H9 (cell line): ENCODE data around the gene GPATCH3. TPM values are rescaled to one million over a fixed set of nuclear protein-coding genes. Genes with fewer than 3 reads are reported as not detected.
"Not testable (repeated sequence)": the region's sequence is repeated elsewhere in the genome, so short reads cannot be mapped to it uniquely, and the experiment has no call there.

Experiments used
- DNase-seq: peaks from one replicate; pipeline ENCODE4 v3.0.0-alpha.2; 2017
- H2AFZ ChIP-seq: one replicate; pipeline ENCODE4 v1.6.1; 2013; ENCODE audit warnings: mild to moderate bottlenecking, low read length, control low read depth, moderate library complexity
- H2AK5ac ChIP-seq: 2 replicates; pipeline ENCODE4 v1.6.1; 2013; ENCODE audit warnings: low read length, control low read depth, mixed read lengths; ENCODE audit not compliant: insufficient read length
- H2BK120ac ChIP-seq: one replicate; pipeline ENCODE4 v1.6.1; 2013; ENCODE audit warnings: low read depth, mild to moderate bottlenecking, low read length, control low read depth, inconsistent platforms; ENCODE audit not compliant: poor library complexity, severe bottlenecking
- H2BK12ac ChIP-seq: 2 replicates; pipeline ENCODE4 v1.6.1; 2013; ENCODE audit warnings: low read length, control low read depth, mixed read lengths, low read depth; ENCODE audit not compliant: insufficient read length
- H2BK15ac ChIP-seq: 2 replicates; pipeline ENCODE4 v1.6.1; 2013; ENCODE audit warnings: low read depth, low read length, control low read depth
- H2BK20ac ChIP-seq: one replicate; pipeline ENCODE4 v1.6.1; 2013; ENCODE audit warnings: low read depth, mild to moderate bottlenecking, low read length, control low read depth, inconsistent platforms; ENCODE audit not compliant: poor library complexity, severe bottlenecking
- H2BK5ac ChIP-seq: 2 replicates; pipeline ENCODE4 v1.6.1; 2013; ENCODE audit warnings: low read length, control low read depth, mixed read lengths; ENCODE audit not compliant: insufficient read length
- H3K14ac ChIP-seq: 2 replicates; pipeline ENCODE4 v1.6.1; 2013; ENCODE audit warnings: low read length, control low read depth; ENCODE audit not compliant: insufficient read depth
- H3K18ac ChIP-seq: 2 replicates; pipeline ENCODE4 v1.6.1; 2013; ENCODE audit warnings: low read depth, mild to moderate bottlenecking, mixed read lengths, low read length, control low read depth; ENCODE audit not compliant: insufficient read length
- H3K23ac ChIP-seq: 2 replicates; pipeline ENCODE4 v1.6.1; 2013; ENCODE audit warnings: low read length, control low read depth, mixed read lengths, low read depth; ENCODE audit not compliant: insufficient read length
- H3K23me2 ChIP-seq: 2 replicates; pipeline ENCODE4 v1.6.1; 2013; ENCODE audit warnings: low read depth, mild to moderate bottlenecking, mixed read lengths, low read length, control low read depth; ENCODE audit not compliant: insufficient read length, poor library complexity, severe bottlenecking
- H3K27ac ChIP-seq: 2 replicates; pipeline ENCODE4 v1.5.1; 2013; ENCODE audit warnings: low read length, control low read depth, mixed read lengths, low read depth; ENCODE audit not compliant: insufficient read length
- H3K27me3 ChIP-seq: 2 replicates; pipeline ENCODE4 v1.6.1; 2013; ENCODE audit warnings: low read length, control low read depth, inconsistent platforms; ENCODE audit not compliant: insufficient read depth
- H3K4ac ChIP-seq: 2 replicates; pipeline ENCODE4 v1.6.1; 2013; ENCODE audit warnings: low read depth, mild to moderate bottlenecking, control low read depth, inconsistent platforms, low read length, moderate library complexity
- H3K4me1 ChIP-seq: 2 replicates; pipeline ENCODE4 v1.6.1; 2013; ENCODE audit warnings: low read length, control low read depth, inconsistent platforms; ENCODE audit not compliant: insufficient read depth
- H3K4me2 ChIP-seq: 2 replicates; pipeline ENCODE4 v1.6.1; 2013; ENCODE audit warnings: low read length, control low read depth, mixed read lengths; ENCODE audit not compliant: insufficient read length, insufficient read depth
- H3K56ac ChIP-seq: 2 replicates; pipeline ENCODE4 v1.6.1; 2013; ENCODE audit warnings: low read depth, mild to moderate bottlenecking, mixed read lengths, low read length, control low read depth; ENCODE audit not compliant: insufficient read length
- H3K79me1 ChIP-seq: 2 replicates; pipeline ENCODE4 v1.6.1; 2013; ENCODE audit warnings: low read depth, mild to moderate bottlenecking, moderate library complexity, low read length, control low read depth, inconsistent platforms; ENCODE audit not compliant: insufficient read depth, poor library complexity, severe bottlenecking
- H3K79me2 ChIP-seq: 2 replicates; pipeline ENCODE4 v1.6.1; 2013; ENCODE audit warnings: low read length, control low read depth, inconsistent platforms; ENCODE audit not compliant: insufficient read depth
- H3K9ac ChIP-seq: 2 replicates; pipeline ENCODE4 v1.6.1; 2013; ENCODE audit warnings: low read length, control low read depth, mixed read lengths; ENCODE audit not compliant: insufficient read length; ENCODE audit errors: extremely low read depth
- H3K9me3 ChIP-seq: one replicate; pipeline ENCODE4 v1.6.1; 2013; ENCODE audit warnings: low read depth, low read length, inconsistent platforms; ENCODE audit not compliant: control insufficient read depth
- H3T11ph ChIP-seq: one replicate; pipeline ENCODE4 v1.6.1; 2013; ENCODE audit warnings: mild to moderate bottlenecking, low read length, control low read depth, inconsistent platforms
- H4K20me1 ChIP-seq: one replicate; pipeline ENCODE4 v1.6.1; 2013; ENCODE audit not compliant: control insufficient read depth, insufficient read length, insufficient read depth
- H4K5ac ChIP-seq: 2 replicates; pipeline ENCODE4 v1.6.1; 2013; ENCODE audit warnings: low read depth, mild to moderate bottlenecking, mixed read lengths, low read length, control low read depth; ENCODE audit not compliant: insufficient read length
- H4K8ac ChIP-seq: replicated peaks from 2 replicates; pipeline ENCODE4 v1.6.1; 2013; ENCODE audit warnings: low read length, control low read depth, mixed read lengths, low read depth; ENCODE audit not compliant: insufficient read length
- H4K91ac ChIP-seq: 2 replicates; pipeline ENCODE4 v1.6.1; 2013; ENCODE audit warnings: low read depth, mild to moderate bottlenecking, moderate library complexity, mixed read lengths, low read length, control low read depth; ENCODE audit not compliant: insufficient read length
- H3K27ac Mint-ChIP-seq, 3 experiments: 2 replicates in 2 of 3; 3 replicates in 1 of 3; pipeline ENCODE4 v1.8.0; 2020 to 2021; ENCODE audit warnings: mixed read lengths in 3 of 3, mild to moderate bottlenecking in 1 of 3, moderate library complexity in 1 of 3
- H3K27me3 Mint-ChIP-seq: 2 replicates; pipeline ENCODE4 v1.8.0; 2021; ENCODE audit warnings: low read depth, mild to moderate bottlenecking, moderate library complexity, mixed read lengths
- H3K36me3 Mint-ChIP-seq, 3 experiments: 2 replicates in 2 of 3; 3 replicates in 1 of 3; pipeline ENCODE4 v1.8.0; 2020 to 2021; ENCODE audit warnings: low read depth in 3 of 3, mixed read lengths in 3 of 3; ENCODE audit not compliant: insufficient read depth in 1 of 3
- H3K4me1 Mint-ChIP-seq, 2 experiments: 2 replicates each; pipeline ENCODE4 v1.8.0; 2020; ENCODE audit warnings: mixed read lengths in 2 of 2
- H3K4me3 Mint-ChIP-seq, 2 experiments: 2 replicates in 1 of 2; 3 replicates in 1 of 2; pipeline ENCODE4 v1.8.0; 2020 to 2021; ENCODE audit warnings: mild to moderate bottlenecking in 2 of 2, mixed read lengths in 2 of 2, moderate library complexity in 1 of 2
- H3K9me3 Mint-ChIP-seq, 2 experiments: 2 replicates in 1 of 2; 3 replicates in 1 of 2; pipeline ENCODE4 v1.8.0; 2020; ENCODE audit warnings: mild to moderate bottlenecking in 2 of 2, mixed read lengths in 2 of 2, moderate library complexity in 1 of 2
- CTCF ChIP-seq: fragments of 200-600 bp; sonication (generic); conservative IDR thresholded peaks from 3 replicates; pipeline ENCODE4 v1.8.0; 2021; ENCODE audit warnings: antibody characterized with exemption, mild to moderate bottlenecking
- WGBS: extraction: QIAGEN DNeasy Blood & Tissue Kit; methylation state at CpG from one replicate; pipeline ENCODE4 v1.1.7; 2013; ENCODE audit warnings: missing lambda C conversion rate, low lambda C conversion rate, mixed read lengths; ENCODE audit not compliant: insufficient read length; ENCODE audit errors: extremely low coverage; 5-methylcytosine and 5-hydroxymethylcytosine counted together
- total RNA-seq: library from RNA; stranded (reverse); gene quantifications from 2 replicates; pipeline ENCODE4 v1.2.1, GENCODE V29; 2021

Gene GPATCH3
- total RNA-seq, 1 experiment from 2014 or later: 19.4 TPM

- Histone ChIP-seq H3K23ac (no peak overlapping the region), H2AFZ (no peak overlapping the region), H2AK5ac (no peak overlapping the region), H3K23me2 (no peaks in the 10 kb centered on the region), H4K91ac (no peak overlapping the region), H3K79me1 (no peaks in the 10 kb centered on the region), H3K9ac (no peak overlapping the region), H2BK120ac (no peak overlapping the region), H4K8ac (no peak overlapping the region), H4K5ac (no peak overlapping the region), H3K18ac (no peak overlapping the region), H3K79me2 (no peaks in the 10 kb centered on the region), H3K9me3 (no peaks in the 10 kb centered on the region), H2BK20ac (no peak overlapping the region), H3K4me1 (no peaks in the 10 kb centered on the region; the same call in 1 of the 2 replicates), H3K27ac (no peak overlapping the region), H2BK5ac (no peak overlapping the region), H4K20me1 (no peaks in the 10 kb centered on the region), H2BK12ac (no peak overlapping the region), H3K27me3 (no peaks in the 10 kb centered on the region), H3K4me2 (no peak overlapping the region), H3K4ac (no peak overlapping the region), H3K56ac (no peak overlapping the region), H2BK15ac (no peak overlapping the region), H3T11ph (no peak overlapping the region), H3K14ac (no peak overlapping the region)
- H3K27me3 Mint-ChIP-seq: no peaks in the 10 kb centered on the region
- TF ChIP-seq CTCF: no peak
- peaks cover 0 to 14% (median 10%) of the 10 kb centered on the region in 3 experiments; a peak in 6 of 7 replicates for H3K36me3 Mint-ChIP-seq
- no peak overlapping the region for H3K4me3 Mint-ChIP-seq
- no peaks in the 10 kb centered on the region for H3K9me3 Mint-ChIP-seq
- peak overlapping the region in 2 of 3 experiments; percentile 13 to 26; a peak in 2 of 7 replicates for H3K27ac Mint-ChIP-seq
- no peak for DNase-seq
- peaks cover 0 to 8% of the 10 kb centered on the region in 2 experiments; a peak in 2 of 4 replicates for H3K4me1 Mint-ChIP-seq
- no CpG with 5 or more reads among the region's 4 CpGs for whole genome bisulfite sequencing
These were observed 25.4 kb downstream of the GPATCH3 start for GRCh38 chr1:26874896-26875295.

GRCh38 chr1:26873097-26873496 is 27.2 kb downstream of the GPATCH3 start:
- not testable (repeated sequence) for H3K27me3 ChIP-seq, H2BK15ac ChIP-seq, H2BK20ac ChIP-seq, H3K27me3 Mint-ChIP-seq, H3K56ac ChIP-seq, H4K8ac ChIP-seq, H3K79me1 ChIP-seq, H3K14ac ChIP-seq, H3K9ac ChIP-seq, H3K36me3 Mint-ChIP-seq, H4K5ac ChIP-seq, H3K27ac ChIP-seq, H3K23me2 ChIP-seq, H4K20me1 ChIP-seq, H3K18ac ChIP-seq, H3K9me3 Mint-ChIP-seq, H2BK12ac ChIP-seq, H2BK120ac ChIP-seq, H3K9me3 ChIP-seq, H3K23ac ChIP-seq, H3K4me1 Mint-ChIP-seq, H3K79me2 ChIP-seq, H2AFZ ChIP-seq, H3K4me1 ChIP-seq, DNase-seq, H2AK5ac ChIP-seq, H2BK5ac ChIP-seq, H3K4ac ChIP-seq, H3K4me3 Mint-ChIP-seq, H3K4me2 ChIP-seq, H3T11ph ChIP-seq, H4K91ac ChIP-seq
- H3K27ac Mint-ChIP-seq: 0 out of 7 replicates have a peak overlapping the region, but pooled peaks of 1 of the 3 experiments have one; percentile 19
- no CpG with 5 or more reads among the region's 2 CpGs for WGBS
